ENCODE data around the gene ARHGAP22. TPM values are rescaled to one million over a fixed set of nuclear protein-coding genes. Genes with fewer than 3 reads are reported as not detected.

ARHGAP22 gene
- total RNA-seq, 2 donors from 2014 or later, result 4.4 to 8.6 TPM

GRCh38 chr10:48636231-48636630 lies 31.4 kb upstream of the ARHGAP22 start:
- H3K4me3 ChIP-seq, result no peak overlapping the region
- H3K27ac ChIP-seq, result no peak overlapping the region
- no peak for TF ChIP-seq POLR2A (IDR thresholded peaks at IDR 0.05)
- no peak for TF ChIP-seq POLR2AphosphoS5 (IDR thresholded peaks at IDR 0.05)
- TF ChIP-seq, protein P1, sequence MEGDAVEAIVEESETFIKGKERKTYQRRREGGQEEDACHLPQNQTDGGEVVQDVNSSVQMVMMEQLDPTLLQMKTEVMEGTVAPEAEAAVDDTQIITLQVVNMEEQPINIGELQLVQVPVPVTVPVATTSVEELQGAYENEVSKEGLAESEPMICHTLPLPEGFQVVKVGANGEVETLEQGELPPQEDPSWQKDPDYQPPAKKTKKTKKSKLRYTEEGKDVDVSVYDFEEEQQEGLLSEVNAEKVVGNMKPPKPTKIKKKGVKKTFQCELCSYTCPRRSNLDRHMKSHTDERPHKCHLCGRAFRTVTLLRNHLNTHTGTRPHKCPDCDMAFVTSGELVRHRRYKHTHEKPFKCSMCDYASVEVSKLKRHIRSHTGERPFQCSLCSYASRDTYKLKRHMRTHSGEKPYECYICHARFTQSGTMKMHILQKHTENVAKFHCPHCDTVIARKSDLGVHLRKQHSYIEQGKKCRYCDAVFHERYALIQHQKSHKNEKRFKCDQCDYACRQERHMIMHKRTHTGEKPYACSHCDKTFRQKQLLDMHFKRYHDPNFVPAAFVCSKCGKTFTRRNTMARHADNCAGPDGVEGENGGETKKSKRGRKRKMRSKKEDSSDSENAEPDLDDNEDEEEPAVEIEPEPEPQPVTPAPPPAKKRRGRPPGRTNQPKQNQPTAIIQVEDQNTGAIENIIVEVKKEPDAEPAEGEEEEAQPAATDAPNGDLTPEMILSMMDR (IDR thresholded peaks at IDR 0.05), result no peak
- intact Hi-C loops (cut with DNase I), result no loop called here
- no peaks in the 10 kb centered on the region for H3K4me1 ChIP-seq (replicated peaks)
- DNase-seq (ENCODE audit: low spot score), result no peak
- H3K9me3 ChIP-seq, result no peaks in the 10 kb centered on the region
- no peaks in the 10 kb centered on the region for H3K27me3 ChIP-seq (replicated peaks; ENCODE audit: insufficient read depth)
- H3K36me3 ChIP-seq, result no peaks in the 10 kb centered on the region
- 69% methylated on average over 3 of the region's 3 CpGs for WGBS

DNA sequence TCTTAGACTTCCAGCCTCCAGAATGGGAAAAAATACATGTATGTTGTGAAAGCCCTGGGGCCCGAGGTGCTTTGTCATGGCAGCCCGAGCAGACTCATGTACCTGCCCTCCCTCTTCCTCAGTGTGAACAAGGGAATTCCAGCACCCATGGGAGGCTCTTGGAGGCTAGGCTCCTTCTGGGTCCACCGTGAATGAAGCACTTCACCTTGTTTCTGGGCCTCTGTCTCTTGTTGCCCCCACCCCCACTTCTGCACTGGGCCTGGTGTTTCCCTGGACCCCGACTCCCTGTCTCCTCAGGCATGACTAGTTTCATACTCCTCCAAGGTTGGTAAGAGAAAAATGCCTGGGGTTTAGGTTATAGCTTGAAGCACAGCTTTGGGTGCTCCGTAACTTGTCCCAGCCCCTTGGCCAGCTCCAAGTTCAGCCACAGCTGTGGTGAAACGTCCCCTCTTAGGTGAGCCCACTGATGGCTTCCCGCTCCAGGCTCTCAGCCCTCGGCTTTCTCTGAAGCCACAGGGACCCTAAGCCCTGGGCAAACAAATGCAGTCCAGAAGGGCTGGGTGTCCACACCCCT lies 30.2 kb upstream of the ARHGAP22 start:
- Histone ChIP-seq H3K36me3 (no peaks in the 10 kb centered on the region), H3K9me3 (no peaks in the 10 kb centered on the region), H3K4me1 (replicated peaks) (no peaks in the 10 kb centered on the region), H3K27me3 (replicated peaks; ENCODE audit: insufficient read depth) (no peaks in the 10 kb centered on the region), H3K4me3 (no peak overlapping the region), H3K27ac (no peak overlapping the region)
- no peak for DNase-seq (ENCODE audit: low spot score)
- TF ChIP-seq POLR2A (IDR thresholded peaks at IDR 0.05) (no peak), POLR2AphosphoS5 (IDR thresholded peaks at IDR 0.05) (no peak)
- TF ChIP-seq, protein P1 (IDR thresholded peaks at IDR 0.05), result no peak
- intact Hi-C loops (cut with DNase I), result no loop called here
- 81% methylated on average over 8 of the region's 8 CpGs for WGBS

DNA sequence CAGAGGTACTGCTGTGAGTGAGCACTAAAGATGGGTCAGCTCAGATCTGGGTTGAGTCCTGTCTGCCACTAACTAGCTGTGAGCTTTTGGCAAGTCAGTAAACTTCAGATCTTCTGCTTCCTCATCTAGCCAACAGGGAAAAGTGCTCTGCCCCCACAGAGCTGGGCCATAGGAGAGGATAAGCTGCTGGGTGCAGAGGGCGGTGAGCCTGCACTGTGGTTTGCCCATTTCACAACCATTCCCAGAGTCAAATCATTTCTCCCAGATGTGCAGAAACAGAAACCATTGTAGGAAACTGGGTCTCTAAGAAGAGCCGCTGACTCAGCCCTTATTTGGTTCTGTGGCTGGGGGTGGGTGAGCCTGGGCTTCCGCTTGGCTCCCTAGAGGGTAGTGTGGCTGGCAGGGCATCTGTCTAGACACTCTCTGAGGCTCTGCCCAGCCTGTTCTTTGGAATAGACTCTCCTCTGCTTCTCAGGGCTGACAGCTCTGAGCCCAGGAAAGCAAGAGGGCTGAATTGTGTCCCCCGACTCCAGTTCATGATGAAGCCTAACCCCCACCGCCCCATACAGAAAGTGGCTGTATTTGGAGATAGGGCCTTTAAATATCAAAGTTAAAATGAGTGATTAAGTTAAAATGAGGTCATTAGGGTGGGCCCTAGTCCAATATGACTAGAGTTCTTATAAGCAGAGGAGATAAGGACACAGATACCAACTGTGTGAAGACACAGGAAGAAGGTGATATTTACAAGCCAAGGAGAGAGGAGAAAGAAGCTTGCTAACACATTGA lies 29.5 kb upstream of the ARHGAP22 start:
- H3K9me3 ChIP-seq, result no peaks in the 10 kb centered on the region
- no peaks in the 10 kb centered on the region for H3K4me1 ChIP-seq (replicated peaks)
- H3K27me3 ChIP-seq (replicated peaks; ENCODE audit: insufficient read depth), result no peaks in the 10 kb centered on the region
- H3K4me3 ChIP-seq, result no peak overlapping the region
- intact Hi-C loops (cut with DNase I), result no loop called here
- TF ChIP-seq, protein P1 (IDR thresholded peaks at IDR 0.05), result no peak
- TF ChIP-seq POLR2AphosphoS5 (IDR thresholded peaks at IDR 0.05) (no peak), POLR2A (IDR thresholded peaks at IDR 0.05) (no peak)
- H3K36me3 ChIP-seq, result no peaks in the 10 kb centered on the region
- DNase-seq (ENCODE audit: low spot score), result no peak
- WGBS, result 83% methylated on average over 5 of the region's 5 CpGs
- H3K27ac ChIP-seq, result no peak overlapping the region

GRCh38 chr10:48633381-48634197 lies 28.7 kb upstream of the ARHGAP22 start:
- H3K27ac ChIP-seq, result no peak overlapping the region
- WGBS, result 82% methylated on average over 4 of the region's 4 CpGs
- no peak for DNase-seq (ENCODE audit: low spot score)

More at GRCh38 chr10:48633381-48634197, 28.7 kb upstream of the ARHGAP22 start:
- Histone ChIP-seq H3K36me3 (no peaks in the 10 kb centered on the region), H3K4me1 (replicated peaks) (no peaks in the 10 kb centered on the region), H3K4me3 (no peak overlapping the region), H3K27me3 (replicated peaks; ENCODE audit: insufficient read depth) (no peaks in the 10 kb centered on the region), H3K9me3 (no peaks in the 10 kb centered on the region)
- intact Hi-C loops (cut with DNase I), result no loop called here
- TF ChIP-seq POLR2A (IDR thresholded peaks at IDR 0.05) (no peak), POLR2AphosphoS5 (IDR thresholded peaks at IDR 0.05) (no peak)
- TF ChIP-seq, protein P1 (IDR thresholded peaks at IDR 0.05), result no peak
